GM19023 (cell line): ENCODE results near the gene TRIM44.
A peak's percentile ranks its signal among the peaks of the same experiment; 100 is the strongest.

Experiments
- ATAC-seq: cut with Tn5 transposase; IDR thresholded peaks from one replicate; pipeline ENCODE4 v1.9.1; 2021; ENCODE audit warnings: mild to moderate bottlenecking, moderate library complexity; ENCODE audit not compliant: unreplicated experiment

The TRIM44 gene

DNA sequence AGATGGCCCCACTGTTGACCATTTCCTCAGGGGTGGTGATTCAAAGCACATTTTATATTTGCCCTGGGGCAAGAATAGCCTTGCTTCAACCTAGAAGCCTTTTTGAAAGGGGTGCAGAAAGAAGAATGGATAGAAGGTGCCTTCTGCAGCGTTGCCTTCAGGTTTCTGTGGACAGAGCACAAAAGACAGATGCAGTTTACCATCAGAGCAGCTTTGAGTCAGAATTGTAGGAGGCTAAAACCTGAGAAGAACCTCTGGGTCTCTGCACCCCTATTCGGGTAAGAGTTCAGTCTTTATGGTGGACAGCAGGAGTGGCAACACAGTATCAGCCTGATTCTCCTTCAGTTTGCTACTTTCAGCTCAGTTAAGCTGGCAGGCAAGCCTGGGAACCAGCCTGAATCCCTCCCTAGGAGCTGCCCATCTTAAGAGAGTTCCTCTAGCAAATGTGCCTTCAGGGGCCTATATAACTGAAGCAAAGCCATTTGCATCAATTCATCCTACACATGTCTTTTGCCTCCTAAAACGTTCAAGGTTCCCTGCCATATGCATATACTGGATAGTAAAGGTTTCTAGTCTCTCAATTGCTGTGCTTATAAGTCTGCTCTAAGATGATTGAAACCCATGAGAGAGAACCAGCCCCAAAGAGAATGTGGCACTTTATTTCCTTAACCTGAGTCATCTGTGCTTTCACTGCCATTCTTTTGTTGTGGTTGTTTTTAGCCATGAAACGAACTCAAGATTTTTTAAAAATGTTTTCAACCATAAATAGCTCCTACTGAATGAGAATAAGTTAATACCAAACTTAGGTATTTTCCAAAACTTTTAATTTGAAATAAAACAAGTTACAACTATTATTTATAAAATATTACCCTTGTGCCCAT, 123.0 kb downstream of the TRIM44 start:
- ATAC-seq, result no peak

DNA sequence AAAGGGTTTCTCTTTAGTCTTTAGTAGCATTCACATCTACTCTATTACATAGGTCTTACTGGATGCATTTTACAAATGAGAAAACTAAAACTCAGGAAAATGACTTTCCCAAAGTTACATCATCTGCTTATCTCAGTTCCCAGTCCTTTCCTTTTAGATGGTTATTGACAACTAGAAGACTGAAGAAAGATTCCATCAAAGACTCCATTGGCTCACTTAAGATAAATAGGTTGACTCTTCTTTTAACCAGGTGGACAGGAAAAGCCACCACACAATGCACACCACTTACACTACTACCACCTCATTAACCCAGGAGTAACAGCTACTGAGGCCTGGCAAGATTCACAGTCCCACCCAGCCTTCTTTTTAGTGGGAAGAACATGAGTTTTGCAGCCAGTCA, 123.6 kb downstream of the TRIM44 start:
- ATAC-seq, result no peak

DNA sequence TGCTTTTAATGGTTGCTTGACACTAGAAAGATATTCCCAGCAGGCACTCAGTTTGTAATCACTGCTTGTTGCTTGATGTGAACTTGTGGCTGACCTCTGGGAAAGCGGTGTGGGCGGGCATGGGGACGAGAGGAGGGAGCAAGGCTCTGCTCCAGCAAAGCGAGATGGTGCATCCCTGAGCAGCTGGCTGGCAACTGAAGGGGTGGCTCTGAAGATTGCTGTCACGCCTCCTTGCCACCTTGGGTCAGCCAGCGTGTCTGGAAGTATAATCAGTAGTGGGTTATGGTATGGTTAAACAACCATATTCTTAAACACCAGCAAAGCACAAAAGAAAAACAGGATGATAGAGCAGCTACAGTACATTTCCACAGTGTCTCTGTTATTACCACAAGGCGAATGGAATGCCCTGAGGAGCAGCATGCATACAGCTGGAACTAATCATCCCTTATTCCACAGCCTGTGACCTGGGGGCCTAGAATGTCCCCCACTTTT, 124.5 kb downstream of the TRIM44 start:
- ATAC-seq, result no peak

DNA sequence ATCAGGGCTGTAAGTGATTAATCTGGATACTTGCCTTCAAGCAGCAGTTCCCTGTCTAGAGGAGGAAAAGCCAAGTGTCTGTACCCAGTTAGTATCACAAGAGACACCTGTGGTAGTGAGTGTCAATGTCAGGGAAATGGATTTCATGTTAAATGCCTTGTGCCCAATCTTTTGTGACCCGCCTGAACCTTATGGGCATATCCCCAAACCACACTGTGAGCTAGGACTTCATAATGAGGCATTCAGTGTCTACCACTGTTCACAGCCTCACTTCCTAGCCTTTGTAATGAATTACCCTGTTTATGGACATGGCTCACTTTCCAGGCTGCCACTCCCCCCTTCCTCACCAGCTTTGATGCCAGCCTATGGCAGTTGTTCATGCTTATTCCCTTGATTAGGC, 125.1 kb downstream of the TRIM44 start:
- no peak for ATAC-seq

DNA sequence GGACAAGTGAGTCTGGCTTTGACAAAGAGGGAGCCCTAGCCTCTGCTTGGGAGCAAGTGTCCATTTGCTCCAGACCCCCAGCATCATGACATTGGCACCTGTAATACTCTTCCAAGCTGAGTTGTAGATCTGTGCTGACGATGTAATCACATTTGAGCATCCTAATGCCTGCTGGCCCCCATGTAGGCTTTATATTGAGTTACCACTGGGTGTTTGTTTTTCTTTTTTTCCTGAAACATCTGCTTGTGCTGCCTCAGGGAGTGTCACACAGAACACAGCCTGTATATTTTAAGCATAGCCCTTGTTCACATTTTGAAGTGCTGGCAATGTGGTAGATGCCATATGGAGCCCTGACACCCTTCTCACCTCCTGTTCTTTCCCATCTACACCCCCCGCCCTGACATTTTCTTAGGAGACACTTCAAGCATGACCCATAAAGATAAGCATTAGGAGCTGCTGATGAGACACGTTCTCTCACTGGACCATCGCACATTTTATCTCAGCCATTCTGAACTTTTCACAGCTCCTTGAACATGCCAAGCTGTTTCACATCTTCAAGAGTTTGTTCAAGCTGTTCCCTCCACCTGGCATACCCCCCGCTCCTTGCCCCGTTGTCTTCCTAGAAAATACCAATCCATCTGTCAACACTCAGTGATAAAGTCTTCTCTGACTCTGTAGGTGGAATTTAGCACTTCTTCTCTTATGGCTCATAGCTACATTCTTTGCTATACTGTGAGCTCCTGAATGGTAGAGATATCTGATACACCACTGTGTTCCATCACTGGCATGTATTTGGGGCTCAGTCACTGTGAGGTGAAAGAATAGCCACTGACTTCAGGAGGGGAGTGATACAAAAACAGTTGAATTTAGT, 128.7 kb downstream of the TRIM44 start:
- ATAC-seq, result no peak

DNA sequence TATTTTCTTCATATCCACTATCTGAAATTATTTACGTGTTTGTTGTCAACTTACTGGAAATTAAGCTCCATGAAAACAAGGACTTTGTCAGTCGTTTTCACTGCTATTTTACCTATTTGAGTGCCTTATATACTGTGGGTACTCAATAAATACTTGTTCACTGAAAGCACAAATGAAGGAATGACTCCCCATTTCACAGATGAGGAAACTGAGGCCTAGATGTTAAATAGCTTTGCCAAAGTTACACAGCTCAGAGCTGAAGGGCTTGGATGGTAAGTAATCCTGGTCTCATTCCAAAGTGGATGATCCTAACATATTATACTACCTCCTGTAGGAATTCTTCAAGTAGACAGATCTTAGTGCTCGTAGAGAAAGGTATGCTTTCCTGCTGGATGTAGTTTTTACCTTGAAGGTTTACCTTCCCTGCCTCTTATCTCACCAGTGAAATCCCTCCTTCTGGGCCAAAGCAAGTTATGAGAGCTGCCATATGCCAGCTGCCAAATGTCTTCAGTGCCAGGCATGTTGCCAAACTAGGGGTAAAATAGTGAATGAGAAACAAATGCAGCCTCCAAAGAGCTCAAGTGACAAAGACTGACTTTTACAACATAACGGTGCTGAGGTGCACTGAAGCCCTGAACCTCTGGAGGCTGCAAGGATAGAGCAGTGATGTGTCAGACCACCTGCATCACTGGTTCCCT, 129.7 kb downstream of the TRIM44 start:
- no peak for ATAC-seq

DNA sequence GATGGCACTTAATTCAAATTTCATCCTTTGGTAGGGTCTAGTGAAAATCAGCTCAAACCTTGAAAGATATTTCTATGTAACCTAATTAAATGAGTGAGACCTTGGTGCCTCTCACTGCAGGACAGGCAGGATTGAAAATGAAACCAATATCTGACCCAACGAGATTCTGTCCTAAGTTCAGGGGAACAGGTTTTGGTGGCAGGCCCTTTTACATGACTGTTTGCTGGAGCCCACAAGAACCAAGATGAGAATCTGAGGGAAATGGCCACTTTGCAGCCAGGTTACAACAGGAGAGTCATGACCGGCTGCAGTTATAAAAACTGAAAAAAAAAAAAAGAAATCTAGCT, 130.2 kb downstream of the TRIM44 start:
- peak; percentile 62 for ATAC-seq

GRCh38 chr11:35794333-35794732, 131.8 kb downstream of the TRIM44 start:
- no peak for ATAC-seq

DNA sequence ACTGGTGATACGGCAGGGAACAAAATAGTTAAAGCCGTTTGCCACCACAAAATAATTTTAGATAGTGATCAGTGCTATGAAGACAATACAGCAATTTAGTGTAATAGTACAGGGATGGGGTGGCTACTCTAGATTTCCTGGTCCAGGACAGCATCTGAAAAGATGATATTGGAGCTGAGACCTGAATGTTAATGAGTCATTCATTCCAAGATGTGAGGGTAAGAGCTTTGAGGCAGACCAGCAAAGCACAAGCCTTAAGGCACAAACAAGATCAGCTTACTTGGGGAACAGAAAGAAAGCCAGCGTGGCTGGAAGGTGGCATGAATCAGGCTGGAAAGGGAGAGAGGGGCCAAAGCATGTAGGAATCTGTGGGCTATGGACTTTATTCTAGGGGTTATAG, 132.3 kb downstream of the TRIM44 start:
- no peak for ATAC-seq

DNA sequence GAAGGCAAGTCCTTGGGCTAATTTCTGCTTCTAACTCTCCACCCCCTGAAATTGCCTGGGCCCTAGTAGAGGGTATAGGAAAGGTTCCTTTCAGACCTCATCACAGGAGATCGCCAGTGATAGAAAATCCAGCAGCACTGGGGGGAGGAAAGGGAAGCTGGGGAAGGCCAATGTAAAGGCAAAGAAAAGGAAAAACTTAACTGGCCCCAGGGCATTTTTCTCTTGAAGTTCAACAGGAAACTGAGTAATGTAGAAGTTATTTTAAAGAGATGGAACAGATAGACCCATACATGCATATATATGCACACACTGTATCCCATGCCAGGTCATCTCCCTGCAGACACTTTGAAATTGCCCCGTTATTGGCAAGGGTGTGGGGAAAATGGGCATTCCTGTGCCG, 134.0 kb downstream of the TRIM44 start:
- ATAC-seq, result no peak

GRCh38 chr11:35798423-35798822, 135.8 kb downstream of the TRIM44 start:
- no peak for ATAC-seq

- ATAC-seq, result no peak
Observed at GRCh38 chr11:35798983-35799382, 136.4 kb downstream of the TRIM44 start.

DNA sequence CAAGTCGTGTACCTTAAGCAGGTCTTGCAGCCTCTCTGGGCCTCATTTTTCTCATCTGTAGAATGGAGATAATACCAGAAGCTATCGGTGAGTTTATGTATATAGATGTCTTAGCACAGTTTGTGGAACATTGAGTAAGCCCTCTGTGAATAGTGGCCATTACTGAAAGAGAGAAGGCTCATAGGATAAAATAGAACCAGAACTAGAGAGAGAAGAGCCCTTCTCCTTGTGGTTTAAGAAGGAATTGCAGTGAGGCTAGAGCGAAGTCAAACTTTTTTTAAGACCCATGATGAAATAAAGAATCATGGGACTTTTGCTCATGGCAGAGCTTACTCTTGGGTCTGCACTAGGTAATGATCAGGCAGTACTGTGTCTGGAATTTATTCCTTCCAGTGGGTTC, 137.1 kb downstream of the TRIM44 start:
- ATAC-seq, result no peak

GRCh38 chr11:35800970-35801953, 138.7 kb downstream of the TRIM44 start:
- ATAC-seq, result no peak

DNA sequence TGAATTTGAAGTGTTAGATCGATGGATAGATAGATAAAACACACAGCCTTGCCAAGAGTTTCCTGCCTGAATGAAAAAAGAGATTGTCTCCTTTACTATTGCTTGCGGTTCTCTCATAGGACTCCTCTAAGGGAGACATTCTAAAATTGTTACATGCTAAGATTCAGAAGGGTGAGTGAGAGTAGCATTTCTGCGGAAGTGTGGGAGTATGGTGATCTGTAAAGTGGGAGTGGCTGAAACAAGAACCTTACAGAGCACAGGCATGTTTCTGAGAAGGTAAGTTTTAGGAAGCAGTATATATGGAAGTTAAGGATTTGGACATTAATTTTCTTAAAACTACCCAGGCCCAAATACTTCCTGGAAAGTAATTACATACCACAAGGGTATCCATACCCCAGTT, 139.6 kb downstream of the TRIM44 start:
- no peak for ATAC-seq

DNA sequence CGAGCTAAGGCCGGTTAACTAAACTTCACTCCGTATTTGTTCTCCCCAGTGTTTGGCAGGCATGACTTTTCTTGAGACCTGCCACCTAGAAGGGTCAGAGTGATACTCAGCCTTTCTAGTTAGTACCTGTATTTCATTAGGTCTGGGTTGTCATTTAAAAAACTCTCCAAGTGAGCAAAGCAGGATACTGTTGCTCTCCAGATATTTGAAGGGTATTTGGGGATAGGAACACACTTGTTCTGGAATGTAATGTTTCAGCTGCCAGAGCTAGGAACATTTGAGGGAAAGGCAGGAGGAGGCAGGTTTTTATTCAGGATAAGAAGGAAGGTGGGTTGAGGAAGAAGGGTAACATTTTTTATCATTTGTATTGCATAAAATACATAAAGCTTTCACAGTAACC, 140.1 kb downstream of the TRIM44 start:
- no peak for ATAC-seq

DNA sequence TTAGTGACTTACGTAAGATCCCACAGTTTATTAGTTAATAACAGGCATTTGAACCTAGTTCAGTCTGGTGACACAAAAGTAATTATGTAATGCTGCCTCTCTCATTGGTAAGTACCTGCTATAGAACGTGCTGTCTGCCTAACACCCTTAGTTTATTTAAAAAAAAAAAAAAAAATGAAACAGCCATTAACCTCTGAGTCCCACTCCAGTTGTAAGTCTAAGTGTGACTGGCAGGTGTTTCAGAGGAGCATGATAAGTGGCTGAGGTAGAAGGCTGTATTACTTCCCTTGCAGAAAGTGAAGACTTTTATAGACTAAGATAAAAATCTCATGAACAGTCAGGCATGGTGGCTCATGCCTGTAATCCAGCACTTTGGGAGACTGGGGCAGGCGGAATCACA, 140.5 kb downstream of the TRIM44 start:
- no peak for ATAC-seq

GRCh38 chr11:35804451-35805040, 142.0 kb downstream of the TRIM44 start:
- no peak for ATAC-seq

GRCh38 chr11:35809561-35809960, 147.0 kb downstream of the TRIM44 start:
- no peak for ATAC-seq
